GM19240 (cell line): Measurements from ENCODE around the gene CHD5.
"Not testable (repeated sequence)": the region's sequence is repeated elsewhere in the genome, so short reads cannot be mapped to it uniquely, and the experiment has no call there.

ENCODE experiments used
- DNase-seq: peaks from one replicate; pipeline ENCODE4 v3.0.0; 2011; ENCODE audit warnings: low spot score; ENCODE audit not compliant: insufficient read length

The CHD5 gene

GRCh38 chr1:6087377-6087772, 92.7 kb downstream of the CHD5 start:
- no peak for DNase-seq

- DNase-seq, result no peak
These were observed 93.3 kb downstream of the CHD5 start for GRCh38 chr1:6086762-6087376.

- DNase-seq, result no peak
These were observed 93.8 kb downstream of the CHD5 start for GRCh38 chr1:6086358-6086757.

GRCh38 chr1:6085666-6086065, 94.5 kb downstream of the CHD5 start:
- DNase-seq, result no peak

- DNase-seq, result no peak
These were observed 95.2 kb downstream of the CHD5 start for GRCh38 chr1:6084781-6085495.

GRCh38 chr1:6083801-6084446, 96.2 kb downstream of the CHD5 start:
- no peak for DNase-seq

GRCh38 chr1:6083385-6083784, 96.7 kb downstream of the CHD5 start:
- no peak for DNase-seq

- DNase-seq, result no peak
These were observed 97.6 kb downstream of the CHD5 start for GRCh38 chr1:6082430-6082971.

- DNase-seq, result no peak
These were observed 98.2 kb downstream of the CHD5 start for GRCh38 chr1:6081901-6082300.

GRCh38 chr1:6080469-6080868, 99.7 kb downstream of the CHD5 start:
- no peak for DNase-seq

- no peak for DNase-seq
These were observed 102.2 kb downstream of the CHD5 start for GRCh38 chr1:6077919-6078318.

GRCh38 chr1:6077506-6077905, 102.6 kb downstream of the CHD5 start:
- no peak for DNase-seq

- DNase-seq, result not testable (repeated sequence)
These were observed 103.1 kb downstream of the CHD5 start for GRCh38 chr1:6077061-6077460.

GRCh38 chr1:6075748-6076147, 104.4 kb downstream of the CHD5 start:
- DNase-seq, result no peak

- no peak for DNase-seq
These were observed 105.8 kb downstream of the CHD5 start for GRCh38 chr1:6074192-6074901.

- no peak for DNase-seq
These were observed 106.6 kb downstream of the CHD5 start for GRCh38 chr1:6073480-6074053.

- no peak for DNase-seq
These were observed 107.2 kb downstream of the CHD5 start for GRCh38 chr1:6072774-6073479.

- no peak for DNase-seq
These were observed 108.9 kb downstream of the CHD5 start for GRCh38 chr1:6071219-6071618.

- DNase-seq, result no peak
These were observed 109.6 kb downstream of the CHD5 start for GRCh38 chr1:6070450-6070974.

- DNase-seq, result no peak
These were observed 110.5 kb downstream of the CHD5 start for GRCh38 chr1:6069573-6069972.

GRCh38 chr1:6068932-6069331, 111.2 kb downstream of the CHD5 start:
- no peak for DNase-seq
